Glomerular visceral epithelial cell (primary cell): ENCODE results near the gene SMC4.

Source experiments
- DNase-seq: peaks from one replicate; pipeline ENCODE4 v3.0.0-alpha.2; 2016; ENCODE audit errors: extremely low spot score

SMC4 gene

DNA sequence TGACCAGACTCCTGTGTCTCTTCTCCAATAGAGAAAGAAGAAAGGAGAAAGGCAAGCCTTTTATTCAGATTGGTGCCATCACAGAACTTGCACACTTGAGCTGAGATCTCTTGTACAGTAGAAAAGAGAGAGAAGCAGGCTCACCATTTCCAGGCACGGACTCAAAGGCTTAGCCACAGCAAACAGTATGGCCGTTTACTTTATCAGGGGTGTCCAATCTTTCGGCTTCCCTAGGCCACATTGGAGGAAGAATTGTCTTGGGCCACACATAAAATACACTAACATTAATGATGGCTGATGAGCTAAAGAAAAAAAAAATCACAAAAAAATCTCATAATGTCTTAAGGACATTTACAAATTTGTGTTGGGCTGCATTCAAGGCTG lies 5.4 kb upstream of the SMC4 start:
- no peak for DNase-seq

DNA sequence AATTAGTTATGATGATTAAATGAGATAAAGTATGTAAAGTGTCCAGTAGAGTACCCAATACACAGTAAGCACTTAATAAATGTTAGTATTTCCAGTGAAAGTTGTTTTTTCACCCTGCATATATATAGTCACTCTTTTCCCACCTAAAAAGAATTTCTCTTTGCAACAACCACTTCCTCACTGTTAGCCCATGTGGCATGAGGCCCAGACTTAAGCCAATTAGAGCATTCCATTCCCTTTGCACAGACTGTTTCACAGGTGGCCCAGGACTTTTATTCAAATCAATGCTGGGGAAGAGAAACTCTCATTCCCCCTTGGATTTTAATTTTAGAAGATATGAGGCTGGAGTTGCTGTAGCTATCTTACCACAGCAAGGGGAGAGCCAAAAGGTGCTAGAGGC lies 4.2 kb upstream of the SMC4 start:
- DNase-seq = peak; percentile 58

DNA sequence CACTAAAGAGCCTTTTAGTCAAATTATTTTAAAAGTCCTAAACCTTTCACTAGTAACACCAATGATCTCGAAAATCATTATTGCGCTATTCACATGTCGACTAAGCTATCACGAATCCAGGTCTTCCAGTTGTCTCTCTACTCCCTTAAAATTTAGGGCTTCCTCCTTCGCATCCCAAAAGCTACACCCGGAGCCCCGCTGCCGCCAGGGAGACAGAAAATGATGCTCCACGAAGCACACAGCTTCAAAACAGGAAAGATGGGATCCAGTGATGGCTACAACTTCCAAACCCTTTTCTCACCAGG lies 678 bp upstream of the SMC4 start:
- DNase-seq = no peak

DNA sequence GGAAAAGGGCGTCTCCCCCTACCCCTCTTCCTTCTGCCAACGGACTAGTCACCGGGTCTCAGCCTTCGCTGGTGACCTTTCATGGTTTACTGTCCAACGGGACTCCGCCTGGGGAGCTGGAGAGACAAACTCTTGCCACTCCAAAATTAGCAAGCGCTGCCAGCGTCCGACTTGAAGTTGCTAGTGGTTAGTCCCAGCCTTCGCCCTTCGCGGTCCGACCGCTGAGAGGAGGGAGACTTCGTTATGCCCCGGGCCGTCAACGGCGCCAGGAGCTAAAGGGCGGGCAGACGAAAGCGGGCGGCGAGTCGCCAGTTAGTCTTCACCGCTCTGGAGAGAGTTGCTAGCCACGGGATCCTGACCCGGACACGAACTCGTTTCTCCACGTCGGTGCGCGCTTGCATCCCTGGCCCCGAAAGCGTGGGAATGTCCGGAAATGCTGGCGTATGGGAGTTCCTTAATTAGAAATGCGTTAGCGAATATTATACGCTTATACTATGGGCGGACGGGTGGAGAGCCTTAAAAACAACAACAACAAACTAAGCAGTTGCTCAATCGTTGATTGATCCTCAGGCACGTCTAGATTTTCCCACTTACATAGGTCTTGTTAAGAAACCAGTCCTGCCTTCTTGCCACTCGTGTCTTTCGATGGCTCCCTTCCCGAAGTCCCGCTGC lies 716 bp downstream of the SMC4 start:
- peak; percentile 43 for DNase-seq

DNA sequence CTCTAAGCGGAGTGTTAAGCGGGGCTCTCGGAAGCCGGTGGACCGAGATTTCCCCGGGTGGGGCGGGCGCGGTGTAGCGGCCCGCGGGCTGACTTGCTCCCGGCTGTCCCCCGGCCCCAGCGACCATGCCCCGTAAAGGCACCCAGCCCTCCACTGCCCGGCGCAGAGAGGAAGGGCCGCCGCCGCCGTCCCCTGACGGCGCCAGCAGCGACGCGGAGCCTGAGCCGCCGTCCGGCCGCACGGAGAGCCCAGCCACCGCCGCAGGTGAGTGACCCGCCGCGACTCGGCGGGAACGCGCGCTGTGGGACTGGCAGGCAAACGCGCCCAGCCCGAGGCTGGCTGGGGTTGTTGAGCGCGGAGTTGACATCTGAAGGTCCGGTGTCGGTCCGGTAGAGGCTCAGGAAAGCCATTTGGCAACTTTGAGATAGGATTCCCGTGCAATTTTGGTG lies 1.3 kb downstream of the SMC4 start:
- DNase-seq = peak; percentile 22

DNA sequence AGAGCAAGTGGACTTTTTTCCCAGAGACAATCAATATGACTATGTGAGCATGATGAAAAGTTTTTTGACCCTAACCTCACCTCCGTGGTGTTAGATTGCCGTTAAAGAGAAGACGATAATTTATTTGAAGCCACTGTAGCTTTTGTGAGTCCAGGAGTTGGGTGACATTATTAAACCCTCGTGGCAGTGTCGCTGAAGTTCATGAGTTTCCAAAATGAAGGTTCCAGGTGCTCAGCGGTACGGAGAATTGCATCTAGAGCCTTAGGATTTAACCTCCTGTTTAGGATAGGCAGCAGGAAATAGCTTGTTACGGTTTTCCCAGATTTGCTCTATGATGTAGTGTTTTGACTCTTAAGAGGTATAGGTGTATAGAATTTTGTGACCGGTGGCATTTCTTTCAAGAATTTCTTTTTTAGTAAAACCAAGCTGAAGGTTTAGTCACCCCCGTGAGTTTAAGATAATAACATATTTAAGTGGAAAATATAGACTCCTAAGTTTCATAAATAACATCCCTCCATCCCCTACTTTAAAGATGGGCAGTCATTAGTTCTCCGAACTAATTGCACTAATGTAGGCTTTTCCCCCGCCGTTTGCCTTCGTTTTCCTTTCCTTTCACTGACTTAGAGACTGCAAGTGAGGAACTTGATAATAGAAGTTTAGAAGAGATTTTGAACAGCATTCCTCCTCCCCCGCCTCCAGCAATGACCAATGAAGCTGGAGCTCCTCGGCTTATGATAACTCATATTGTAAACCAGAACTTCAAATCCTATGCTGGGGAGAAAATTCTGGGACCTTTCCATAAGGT lies 2.0 kb downstream of the SMC4 start:
- DNase-seq = peak; percentile 59

DNA sequence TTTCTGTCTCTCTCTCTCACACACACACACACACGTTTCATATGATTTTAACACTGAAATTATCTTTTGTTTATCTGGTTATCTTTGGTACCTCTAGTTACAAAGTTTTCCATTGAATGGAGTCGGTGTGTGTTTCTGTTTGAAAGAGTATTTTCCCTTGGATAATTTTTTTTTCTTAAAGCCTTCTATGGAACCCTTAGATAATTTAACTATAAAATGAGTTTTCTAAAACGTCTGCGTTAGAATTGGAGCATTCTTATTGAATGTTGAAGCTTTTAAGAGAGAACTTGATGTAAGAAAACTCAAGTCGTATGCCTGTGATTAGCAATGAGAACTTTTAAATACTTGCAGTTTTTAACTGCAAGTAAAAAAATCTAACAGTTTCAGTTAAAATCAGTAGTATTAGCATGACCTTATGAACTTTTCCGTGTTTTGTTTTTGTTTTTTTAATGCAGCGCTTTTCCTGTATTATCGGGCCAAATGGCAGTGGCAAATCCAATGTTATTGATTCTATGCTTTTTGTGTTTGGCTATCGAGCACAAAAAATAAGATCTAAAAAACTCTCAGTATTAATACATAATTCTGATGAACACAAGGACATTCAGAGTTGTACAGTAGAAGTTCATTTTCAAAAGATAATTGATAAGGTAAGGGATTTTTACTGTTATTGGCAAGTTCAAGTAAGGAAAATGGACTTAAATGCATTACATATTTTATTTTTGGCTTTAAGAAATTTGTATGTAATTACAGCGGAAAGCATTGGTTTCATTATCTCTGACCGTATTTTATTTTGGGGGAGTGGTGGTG lies 3.0 kb downstream of the SMC4 start:
- no peak for DNase-seq

DNA sequence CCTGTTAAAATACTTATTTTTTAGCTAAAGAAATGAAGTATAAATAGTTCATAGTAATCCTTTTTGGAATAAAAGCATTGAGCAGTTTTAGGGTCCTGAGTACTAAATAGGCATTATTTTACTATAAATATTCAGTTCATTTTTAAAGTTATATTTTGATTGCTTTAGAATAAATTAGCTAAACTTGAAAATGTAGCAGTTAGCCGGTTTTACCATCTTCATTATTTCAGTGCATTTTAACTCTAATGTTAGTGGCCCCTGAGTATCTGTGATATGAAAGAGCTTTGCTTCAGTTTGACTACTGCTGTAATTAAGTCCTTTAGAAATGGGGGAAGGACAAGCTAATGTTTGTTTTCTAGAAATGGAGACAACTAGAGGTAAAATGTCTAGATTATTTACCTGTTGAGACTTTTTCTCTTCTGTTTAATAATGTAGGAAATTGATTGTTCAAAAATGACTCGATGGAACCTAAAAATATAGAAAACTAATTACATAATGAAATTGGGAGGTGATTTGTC lies 3.6 kb downstream of the SMC4 start:
- DNase-seq = no peak

DNA sequence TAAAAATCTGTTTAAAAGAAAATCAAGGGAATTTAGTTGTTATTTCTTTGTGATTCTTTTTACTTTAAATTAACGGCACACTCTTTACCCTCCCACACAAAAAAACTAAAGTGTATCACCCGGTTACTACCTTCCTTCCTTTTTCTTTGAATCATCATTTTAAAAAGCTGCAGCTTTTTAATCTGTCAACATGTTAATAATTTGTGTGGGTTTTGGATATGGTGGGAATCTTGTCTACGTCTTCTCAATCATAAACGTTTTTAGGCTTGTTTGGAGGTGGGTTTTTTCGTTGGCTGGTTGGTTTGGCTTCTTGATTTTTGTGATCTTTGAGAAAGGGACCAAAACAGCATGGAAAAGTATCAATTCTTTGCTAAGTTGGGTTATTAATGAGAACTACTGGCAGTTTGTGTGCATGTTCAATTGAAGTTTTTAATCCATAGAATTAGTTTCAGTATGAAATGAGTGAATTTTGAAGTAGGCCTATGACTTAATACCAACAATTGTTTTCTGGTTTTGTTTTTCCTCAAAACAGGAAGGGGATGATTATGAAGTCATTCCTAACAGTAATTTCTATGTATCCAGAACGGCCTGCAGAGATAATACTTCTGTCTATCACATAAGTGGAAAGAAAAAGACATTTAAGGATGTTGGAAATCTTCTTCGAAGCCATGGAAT lies 4.5 kb downstream of the SMC4 start:
- DNase-seq = no peak

DNA sequence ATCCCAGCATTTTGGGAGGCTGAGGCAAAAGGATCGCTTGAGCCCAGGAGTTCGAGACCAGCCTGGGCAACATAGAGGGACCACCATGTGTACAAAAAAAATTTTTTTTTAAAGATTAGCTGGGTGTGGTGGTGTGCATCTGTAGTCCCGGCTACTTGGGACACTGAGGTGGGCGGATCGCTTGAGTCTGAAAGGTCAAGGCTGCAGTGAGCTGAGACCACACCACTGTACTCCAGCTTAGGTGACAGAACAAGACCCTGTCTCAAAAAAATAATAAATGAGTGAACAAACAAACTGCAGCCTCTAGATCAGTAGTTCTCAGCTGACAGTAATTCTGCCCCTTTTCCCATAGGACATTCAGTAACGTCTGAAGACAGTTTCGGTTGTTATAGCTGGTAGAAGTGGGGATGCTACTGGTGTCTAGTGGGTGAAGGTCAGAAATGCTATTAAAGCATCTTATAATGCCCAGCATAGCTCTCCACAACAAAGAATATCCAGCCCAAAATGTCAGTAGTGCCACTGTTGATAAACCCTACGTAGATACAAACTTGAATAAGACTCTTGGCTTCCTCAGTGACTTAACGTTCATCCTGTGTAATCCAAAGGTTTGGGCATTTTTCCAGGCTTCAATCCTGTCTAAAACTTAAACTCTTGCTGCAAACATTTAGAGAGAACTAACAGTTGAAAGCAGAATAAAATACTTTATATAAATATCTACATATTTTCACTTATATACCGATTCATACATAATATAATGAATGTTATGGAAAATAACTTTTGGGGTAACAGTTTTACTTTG lies 10.6 kb downstream of the SMC4 start:
- DNase-seq = no peak

DNA sequence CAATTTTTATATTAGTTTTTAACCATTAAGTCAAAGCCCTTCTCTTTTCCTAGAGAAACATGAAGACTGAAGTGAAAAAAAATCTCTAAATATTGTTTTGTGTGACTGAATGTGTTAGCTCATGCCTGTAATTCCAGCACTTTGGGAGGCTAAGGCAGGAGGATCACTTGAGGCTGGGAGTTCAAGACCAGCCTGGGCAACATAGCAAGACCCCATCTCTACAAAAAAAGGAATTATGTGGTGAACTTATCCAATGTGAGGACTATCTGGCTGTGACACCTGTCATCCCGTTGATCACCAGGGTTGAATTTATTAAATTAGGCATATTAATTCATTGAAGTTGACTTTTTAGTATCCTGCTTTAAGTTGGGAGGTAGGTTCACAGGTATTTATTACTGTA lies 13.0 kb downstream of the SMC4 start:
- no peak for DNase-seq

DNA sequence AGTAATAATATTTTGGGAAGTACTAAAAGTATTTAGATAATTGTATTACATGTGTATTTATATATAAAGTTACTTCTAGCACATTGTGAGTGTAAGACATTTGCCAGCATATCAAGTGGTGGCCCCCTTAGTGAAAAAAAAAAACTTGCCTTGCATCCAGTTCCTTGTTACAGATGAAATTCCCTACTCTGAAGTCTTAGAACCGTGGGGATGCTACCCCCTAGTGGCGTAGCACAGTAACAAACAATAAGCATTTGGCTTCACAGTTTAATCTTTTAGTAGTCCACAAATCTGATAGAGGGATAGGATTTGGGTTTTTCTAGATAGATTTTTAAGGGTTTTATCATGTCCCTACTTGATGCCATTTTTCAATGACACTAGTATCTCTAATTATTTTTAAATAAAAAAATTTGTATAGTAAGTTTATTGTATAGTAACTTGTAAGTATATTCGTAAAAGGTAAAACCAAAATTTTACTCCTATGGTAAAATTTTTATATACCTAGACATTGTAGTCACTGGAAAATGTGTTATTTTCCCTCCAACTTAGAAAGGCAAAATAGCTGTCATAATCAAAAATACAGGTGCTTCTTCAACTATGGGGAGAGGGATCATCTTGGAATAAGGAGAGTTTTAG lies 14.3 kb downstream of the SMC4 start:
- peak; percentile 79 for DNase-seq

DNA sequence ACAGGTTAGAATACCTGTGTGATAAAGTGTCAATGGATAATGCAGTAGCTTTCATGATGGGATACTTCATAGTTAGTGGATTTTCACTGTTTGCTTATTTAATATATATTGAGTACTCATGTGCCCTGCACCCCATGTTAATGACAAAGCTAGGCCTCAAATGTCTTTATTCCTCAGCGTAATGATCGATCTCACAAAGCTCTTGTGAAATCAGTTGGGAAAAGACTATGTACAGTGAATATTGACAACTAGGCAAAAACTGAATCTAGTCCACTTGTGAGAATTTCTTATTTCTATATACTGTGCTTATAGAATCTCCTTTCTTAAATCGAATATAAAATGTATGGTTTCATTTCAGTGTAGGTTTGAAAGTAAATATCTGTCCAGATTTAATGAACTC lies 17.9 kb downstream of the SMC4 start:
- DNase-seq = no peak

DNA sequence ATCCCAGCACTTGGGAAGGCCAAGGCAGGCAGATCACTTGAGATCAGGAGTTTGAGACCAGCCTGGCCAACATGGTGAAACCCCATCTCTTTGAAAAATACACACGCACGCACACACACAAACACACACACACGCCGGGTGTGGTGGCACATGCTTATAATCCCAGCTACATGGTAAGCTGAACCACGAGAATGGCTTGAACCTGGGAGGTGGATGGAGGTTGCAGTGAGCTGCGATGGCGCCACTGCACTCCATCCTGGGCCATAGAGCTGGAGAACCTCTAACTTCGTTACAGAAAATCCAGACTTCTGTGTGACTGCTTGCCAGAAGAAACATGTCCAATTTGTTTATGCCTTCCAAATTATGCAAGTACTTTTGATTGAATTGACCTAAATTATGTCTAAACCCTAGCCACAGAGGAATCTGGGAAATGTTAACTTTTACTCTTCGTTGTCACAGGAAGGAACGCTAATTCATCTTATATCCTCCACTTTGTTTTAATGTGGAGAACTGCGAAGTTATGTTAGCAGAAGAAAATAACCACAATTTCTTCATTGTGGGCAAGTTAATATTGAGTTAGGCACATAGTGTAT lies 28.5 kb downstream of the SMC4 start:
- no peak for DNase-seq

DNA sequence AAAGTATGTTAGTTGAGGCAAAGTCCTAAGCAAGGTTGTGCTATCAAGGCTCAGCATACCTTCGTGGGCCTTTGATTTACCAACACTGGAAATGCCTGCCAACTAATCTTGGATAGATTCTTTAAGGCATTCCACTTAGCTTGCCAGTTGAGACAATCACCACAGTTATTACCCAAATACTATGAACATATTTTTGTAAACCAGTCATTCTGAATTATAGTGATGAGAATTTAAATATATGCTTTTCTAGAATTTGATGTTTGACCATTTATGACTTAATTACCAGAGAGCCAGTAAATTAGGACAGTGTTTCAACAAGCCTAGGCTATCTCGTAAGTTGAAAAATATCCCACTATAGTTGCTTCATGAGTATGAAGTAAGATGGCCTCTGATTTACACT lies 34.6 kb downstream of the SMC4 start:
- DNase-seq = no peak

DNA sequence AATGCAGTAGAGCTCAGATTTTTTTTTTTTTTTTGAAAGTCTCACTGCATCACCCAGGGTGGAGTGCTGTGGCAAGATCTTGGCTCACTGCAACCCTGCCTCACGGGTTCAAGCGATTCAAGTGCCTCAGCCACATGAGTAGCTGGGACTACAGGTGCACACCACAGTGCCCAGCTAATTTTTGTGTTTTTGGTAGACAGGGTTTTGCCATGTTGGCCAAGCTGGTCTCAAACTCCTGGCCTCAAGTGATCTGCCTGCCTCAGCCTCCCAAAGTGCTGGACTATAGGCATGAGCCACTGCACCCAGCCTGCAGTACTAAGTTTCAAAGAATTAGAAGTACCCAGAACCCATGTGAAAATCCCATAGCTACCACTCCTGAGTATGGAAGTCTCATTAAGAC lies 35.6 kb downstream of the SMC4 start:
- no peak for DNase-seq

DNA sequence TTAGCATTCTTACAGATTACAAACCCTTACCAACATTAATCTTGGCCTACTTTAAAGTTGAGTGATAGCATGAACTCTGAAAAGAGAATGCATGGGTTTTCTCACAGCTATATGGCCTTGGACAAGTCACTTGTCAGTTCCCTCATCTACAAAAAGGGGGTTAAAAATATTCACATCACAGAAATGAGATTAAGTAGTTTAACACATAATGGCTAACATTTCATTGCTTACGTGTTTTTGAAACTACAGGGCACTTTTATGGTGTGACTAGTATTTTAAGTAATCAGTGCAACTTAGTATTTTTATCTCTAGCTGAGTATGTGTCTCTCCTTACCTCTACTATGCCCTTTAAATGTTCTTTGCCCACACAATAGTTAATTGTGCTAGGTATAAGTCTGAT lies 36.3 kb downstream of the SMC4 start:
- no peak for DNase-seq

DNA sequence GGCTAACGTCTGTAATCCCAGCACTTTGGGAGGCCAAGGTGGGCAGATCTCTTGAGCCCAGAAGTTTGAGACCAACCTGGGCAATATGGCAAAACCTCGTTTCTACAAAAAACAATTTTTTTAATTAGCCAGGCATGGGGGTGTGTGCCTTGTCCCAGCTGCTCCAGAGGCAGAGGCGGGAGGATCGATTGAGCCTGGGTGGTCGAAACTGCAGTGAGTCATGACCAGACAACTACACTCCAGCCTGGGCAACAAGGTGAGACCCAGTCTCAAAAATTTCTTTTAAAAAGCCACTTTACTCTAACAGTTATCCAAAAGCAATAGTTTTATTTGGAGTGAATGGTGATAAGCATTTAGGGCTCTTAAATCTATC lies 37.6 kb downstream of the SMC4 start:
- no peak for DNase-seq

DNA sequence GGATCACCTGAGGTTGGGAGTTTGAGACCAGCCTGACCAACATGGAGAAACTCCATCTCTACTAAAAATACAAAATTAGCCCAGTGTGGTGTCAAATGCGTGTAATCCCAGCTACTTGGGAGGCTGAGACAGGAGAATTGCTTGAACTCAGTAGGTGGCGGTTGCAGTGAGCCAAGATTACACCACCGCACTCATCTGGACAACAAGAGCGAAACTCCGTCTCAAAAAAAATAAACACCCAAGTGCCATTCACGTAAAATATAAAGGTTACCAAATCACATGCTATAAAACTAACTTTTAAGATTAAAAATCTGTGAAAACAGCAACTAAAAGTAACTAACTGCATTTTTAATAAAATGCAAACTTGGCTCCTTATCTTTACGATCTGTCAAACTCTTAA lies 41.2 kb downstream of the SMC4 start:
- DNase-seq = no peak

DNA sequence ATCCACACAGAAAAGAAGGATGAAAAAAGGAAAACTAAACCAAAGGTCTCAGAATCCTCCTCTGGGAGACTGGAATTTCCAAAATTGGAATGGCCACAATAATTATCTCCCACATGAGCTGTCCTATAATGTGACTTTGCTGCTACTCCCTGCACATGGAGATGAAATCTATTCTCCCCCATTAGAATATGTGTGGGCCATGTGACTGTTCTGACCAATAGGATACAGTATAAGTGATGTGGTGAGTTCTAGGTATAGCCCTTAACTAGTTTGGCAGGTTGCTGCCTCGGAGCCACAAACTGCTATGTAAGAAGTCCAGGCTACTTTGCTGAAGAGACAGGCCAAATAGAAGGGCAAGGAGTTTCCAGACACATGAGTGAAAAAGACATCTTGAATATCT lies 45.0 kb downstream of the SMC4 start:
- no peak for DNase-seq
